Aorta (tissue), 5 donors: ENCODE data around the gene BCL2L2. TPM values are rescaled to one million over a fixed set of nuclear protein-coding genes. Genes with fewer than 3 reads are reported as not detected.

ENCODE experiments used
- ATAC-seq: fragments of 200-7000 bp; cut with Tn5 transposase; one replicate; pipeline ENCODE4 v1.9.1; 2022; ENCODE audit warnings: moderate library complexity; ENCODE audit not compliant: low FRiP score
- DNase-seq, 2 donors: peaks; one replicate each; pipeline ENCODE4 v3.0.0-alpha.2; 2020
- H3K27ac ChIP-seq, 2 donors: one replicate each; pipeline ENCODE4 v1.5.1; 2013; ENCODE audit warnings: low read length in 2 of 2, mild to moderate bottlenecking in 2 of 2, moderate library complexity in 2 of 2, control low read depth in 1 of 2, inconsistent platforms in 1 of 2, low read depth in 1 of 2
- H3K27me3 ChIP-seq, 2 donors: one replicate each; pipeline ENCODE4 v1.6.1; 2013; ENCODE audit warnings: control low read depth in 1 of 2, low read length in 1 of 2, mild to moderate bottlenecking in 1 of 2, moderate library complexity in 1 of 2; ENCODE audit not compliant: insufficient read depth in 2 of 2, control insufficient read depth in 1 of 2
- H3K36me3 ChIP-seq, 2 donors: one replicate each; pipeline ENCODE4 v1.6.1; 2013; ENCODE audit warnings: control low read depth in 1 of 2, low read length in 1 of 2, mild to moderate bottlenecking in 1 of 2; ENCODE audit not compliant: insufficient read depth in 2 of 2, control insufficient read depth in 1 of 2
- H3K4me1 ChIP-seq, 2 donors: one replicate each; pipeline ENCODE4 v1.6.1; 2013; ENCODE audit warnings: low read length in 2 of 2, control low read depth in 1 of 2, mild to moderate bottlenecking in 1 of 2, moderate library complexity in 1 of 2; ENCODE audit not compliant: insufficient read depth in 2 of 2, control insufficient read depth in 1 of 2
- H3K4me3 ChIP-seq, 2 donors: one replicate each; pipeline ENCODE4 v1.5.1; 2013; ENCODE audit warnings: low read length in 2 of 2, control low read depth in 1 of 2, mild to moderate bottlenecking in 1 of 2
- H3K9me3 ChIP-seq: one replicate; pipeline ENCODE4 v1.6.1; 2013; ENCODE audit warnings: mild to moderate bottlenecking, low read length; ENCODE audit not compliant: control insufficient read depth
- WGBS, 2 donors: extraction: QIAGEN DNeasy Blood & Tissue Kit; methylation state at CpG; one replicate each; pipeline ENCODE4 v1.1.7; 2013; 5-methylcytosine and 5-hydroxymethylcytosine counted together
- intact Hi-C, 2 donors: fragments of 100-400 bp; cut with DNase I; formaldehyde crosslinking; loops; one replicate each; pipeline versions ENCODE4 v1.14.2 to v1.15.0; 2022
- polyA plus RNA-seq, 2 donors: library from polyadenylated mRNA; stranded (reverse); fragments of 200-250 nt; gene quantifications; one replicate each; pipeline ENCODE4 v1.2.3, GENCODE V29; 2013
- total RNA-seq, 2 donors: library from RNA; stranded (reverse); fragmentation: NEBNext Ultra II Directional; extraction: Animal tissue kit (Norgen Biotek cat#: 25700); gene quantifications; one replicate each; pipeline ENCODE4 v1.2.1, GENCODE V29; 2021
- donor health status: healthy with polysubstance abuse.
- donor health status: Bipolar disorder and iron deficiency.
- donor health status: DM: no; HTN: no; CAD: no.
- donor health status: DM: no; HTN: no; CAD: no.
- donor health status: DM: yes; HTN: yes; CAD: no.

Gene BCL2L2
- total and polyA plus RNA-seq, 4 donors = 66.1 to 114 (median 69.7) TPM

DNA sequence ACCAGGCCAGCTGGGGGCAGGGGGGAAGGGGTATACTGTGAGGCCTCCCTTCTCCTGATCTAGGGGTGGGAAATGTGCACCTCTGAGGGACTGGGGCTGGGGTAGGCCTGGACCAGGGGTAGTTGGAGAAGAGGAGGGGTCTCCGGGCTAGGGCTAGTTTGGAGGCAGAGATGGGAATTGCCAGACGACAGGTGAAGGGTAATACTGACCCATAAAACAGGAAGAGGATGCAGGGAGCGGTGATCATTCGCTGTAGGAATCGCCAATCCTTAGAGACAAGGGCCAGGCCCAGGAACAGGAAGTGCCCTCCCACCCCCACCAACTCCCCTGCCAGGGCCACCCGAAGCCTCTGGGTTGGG is 41.6 kb downstream of the BCL2L2 start:
- DNase-seq (no peak), ATAC-seq (no peak)
- Histone ChIP-seq H3K4me1 (no peaks in the 10 kb centered on the region), H3K27me3 (no peaks in the 10 kb centered on the region), H3K36me3 (no peaks in the 10 kb centered on the region), H3K4me3 (no peak overlapping the region), H3K9me3 (no peaks in the 10 kb centered on the region), H3K27ac (no peak overlapping the region)
- WGBS, 2 donors = 89 to 91% methylated on average over 6 of the region's 6 CpGs
- intact Hi-C loops = no loop called here

DNA sequence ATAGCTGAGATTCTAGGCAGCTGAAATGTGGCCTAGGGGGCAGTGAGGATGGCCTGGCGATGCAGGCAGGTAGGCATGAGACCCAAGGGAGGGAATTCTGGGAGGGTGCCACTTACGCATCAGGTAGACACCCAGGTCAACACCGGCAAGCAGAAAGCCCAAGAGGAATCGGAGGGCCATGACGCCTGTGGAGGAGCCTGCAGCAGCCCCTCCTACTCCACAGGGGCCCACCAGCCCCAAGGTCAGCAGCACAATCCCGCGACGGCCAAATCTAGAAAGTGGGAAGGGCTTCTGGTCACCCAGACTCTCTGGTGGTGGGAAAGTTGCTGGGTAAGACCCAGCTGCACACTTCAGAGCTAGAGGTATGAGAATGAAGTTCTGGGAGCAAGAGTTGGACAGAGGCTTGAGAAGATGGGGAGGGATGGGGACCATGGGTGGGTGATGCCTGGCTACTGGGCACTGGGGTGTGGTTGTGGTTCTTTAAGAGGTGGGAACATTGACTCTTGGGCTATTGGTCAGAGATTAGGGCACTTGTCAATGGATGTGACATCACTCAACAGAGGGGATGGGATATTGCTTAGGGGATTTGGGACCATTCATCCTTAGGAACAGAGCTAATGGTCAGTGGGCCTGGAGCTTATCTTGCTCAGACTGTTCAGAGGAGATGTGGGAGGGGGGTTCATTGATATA is 42.7 kb downstream of the BCL2L2 start:
- H3K9me3 ChIP-seq = no peaks in the 10 kb centered on the region
- H3K4me3 ChIP-seq = no peak overlapping the region
- no peaks in the 10 kb centered on the region for H3K4me1 ChIP-seq
- no peaks in the 10 kb centered on the region for H3K36me3 ChIP-seq
- 88 to 91% methylated on average over 8 of the region's 8 CpGs for WGBS, 2 donors
- H3K27me3 ChIP-seq = no peaks in the 10 kb centered on the region
- intact Hi-C loops = no loop called here
- no peak overlapping the region for H3K27ac ChIP-seq
- ATAC-seq (no peak), DNase-seq (no peak)

GRCh38 chr14:23351681-23352505 is 45.3 kb downstream of the BCL2L2 start:
- Histone ChIP-seq H3K27ac (no peak overlapping the region), H3K9me3 (no peaks in the 10 kb centered on the region), H3K36me3 (no peaks in the 10 kb centered on the region), H3K4me1 (no peaks in the 10 kb centered on the region), H3K4me3 (peak overlapping the region; percentile 61 to 63), H3K27me3 (no peaks in the 10 kb centered on the region)
- DNase-seq (peak in 1 of 2 donors; percentile 77), ATAC-seq (peak; percentile 20)
- 4 to 6% methylated on average over 51 to 61 of the region's 61 CpGs for WGBS, 2 donors
- intact Hi-C loops = loop anchor here in 1 of 2 donors (10.0 kb wide), 1 partner anchor 113 kb away; the partner anchor contains the start of gene NGDN

DNA sequence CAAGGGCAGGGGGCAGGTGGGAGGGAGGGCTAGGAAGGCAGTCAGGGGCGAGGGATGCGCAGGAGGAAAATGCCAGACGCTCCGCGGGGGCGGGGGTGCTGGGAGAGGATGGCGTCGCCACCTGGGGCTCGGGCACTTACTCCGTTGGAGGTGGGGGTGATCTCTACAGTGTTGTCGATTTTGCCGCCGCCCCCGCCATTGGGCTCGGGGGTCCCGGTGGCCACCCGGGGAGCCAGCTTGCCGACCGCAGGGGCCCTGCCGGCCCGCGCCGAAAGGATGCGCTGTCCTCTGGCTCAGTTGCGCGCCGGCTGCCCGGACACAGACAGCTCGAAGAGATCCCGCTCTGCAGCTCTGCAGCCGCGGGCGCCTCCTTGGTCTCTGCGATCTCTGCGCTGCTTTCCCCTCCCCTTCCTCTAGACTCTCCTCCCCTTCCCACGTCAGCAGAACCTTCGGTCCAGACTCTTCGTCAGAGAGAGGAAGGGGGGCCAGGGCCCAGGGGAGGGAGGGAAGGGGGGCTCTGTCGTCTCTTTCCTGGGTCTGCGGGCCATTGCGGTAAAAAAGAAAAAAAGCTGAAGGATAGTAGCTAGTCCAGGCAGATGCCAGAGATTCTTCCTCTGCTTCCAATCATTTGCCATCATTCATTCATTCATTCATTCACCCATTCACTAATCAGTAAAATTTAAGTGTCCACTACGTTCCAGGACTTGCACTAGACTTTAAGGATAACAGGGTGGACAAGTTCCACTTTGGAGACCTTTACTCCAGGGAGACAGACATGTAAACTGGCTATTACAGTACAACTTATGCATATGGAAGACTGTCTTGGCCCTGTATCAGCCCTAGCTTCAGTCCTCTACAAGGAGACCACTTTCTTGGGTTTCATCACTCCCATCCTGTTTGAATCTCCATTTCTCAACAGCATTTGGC is 46.1 kb downstream of the BCL2L2 start, which contains the start of gene SLC22A17:
Gene SLC22A17, minus strand, starts transcription at position 382 of the 927 bp plus-strand sequence.
- no peaks in the 10 kb centered on the region for H3K27me3 ChIP-seq
- no peaks in the 10 kb centered on the region for H3K9me3 ChIP-seq
- ATAC-seq (peak; percentile 91), DNase-seq (peak; percentile 84 to 92)
- intact Hi-C loops = loop anchor here in 1 of 2 donors (10.0 kb wide), 1 partner anchor 112 kb away; the partner anchor contains the start of gene NGDN
- H3K27ac ChIP-seq = no peak within 1 kb of the TSS
- WGBS, 2 donors = 0% methylated on average over 35 to 42 of the region's 42 CpGs
- peaks cover 0 to 3% of the 10 kb centered on the region in 2 donors for H3K36me3 ChIP-seq
- no peaks in the 10 kb centered on the region for H3K4me1 ChIP-seq
- H3K4me3 ChIP-seq = peak within 1 kb of the TSS; percentile 61 to 63

DNA sequence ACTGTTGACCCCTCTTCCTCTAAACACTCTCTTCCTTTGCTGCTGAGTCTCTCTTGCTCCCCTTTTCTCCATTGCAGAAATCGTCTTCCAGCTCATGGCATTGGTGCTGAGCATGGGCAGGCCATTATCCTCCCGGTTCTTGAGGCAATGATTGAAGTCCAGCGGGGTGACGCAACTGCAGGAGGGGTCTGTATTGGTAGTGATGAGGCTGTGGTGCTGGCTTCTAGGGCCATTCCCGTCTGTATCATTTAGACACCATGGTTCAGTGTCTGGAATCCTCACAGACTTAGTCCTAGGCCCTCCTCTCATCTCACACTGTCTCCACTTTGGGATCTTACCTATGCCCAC is 46.8 kb downstream of the BCL2L2 start:
- no peak for DNase-seq
- intact Hi-C loops = loop anchor here in 1 of 2 donors (10.0 kb wide), 1 partner anchor 111 kb away; the partner anchor contains the start of gene NGDN

GRCh38 chr14:23354990-23355389 is 48.4 kb downstream of the BCL2L2 start:
- Histone ChIP-seq H3K4me3 (no peak overlapping the region), H3K27me3 (no peaks in the 10 kb centered on the region), H3K4me1 (no peaks in the 10 kb centered on the region), H3K27ac (no peak overlapping the region), H3K9me3 (no peaks in the 10 kb centered on the region), H3K36me3 (peaks cover 0 to 3% of the 10 kb centered on the region in 2 donors)
- 80 to 83% methylated on average over 6 of the region's 6 CpGs for WGBS, 2 donors
- intact Hi-C loops = loop anchor here in 1 of 2 donors (1.0 to 10.0 kb wide), 2 partner anchors 9 to 110 kb away; partner anchors contain the start of gene NGDN
- no peak for ATAC-seq
- peak in 1 of 2 donors; percentile 34 for DNase-seq

More for the DNA sequence above, 46.8 kb downstream of the BCL2L2 start:
- no peak overlapping the region for H3K4me3 ChIP-seq
- no peaks in the 10 kb centered on the region for H3K9me3 ChIP-seq
- H3K27me3 ChIP-seq = no peaks in the 10 kb centered on the region
- ATAC-seq = no peak
- no peak overlapping the region for H3K27ac ChIP-seq
- peaks cover 0 to 3% of the 10 kb centered on the region in 2 donors for H3K36me3 ChIP-seq
- no peaks in the 10 kb centered on the region for H3K4me1 ChIP-seq
- WGBS, 2 donors = 75 to 77% methylated on average over 5 of the region's 5 CpGs

GRCh38 chr14:23355871-23356435 is 49.3 kb downstream of the BCL2L2 start:
- H3K36me3 ChIP-seq = peaks cover 0 to 3% of the 10 kb centered on the region in 2 donors
- DNase-seq = peak in 1 of 2 donors; percentile 16
- 80% methylated on average over 6 of the region's 6 CpGs for WGBS, 2 donors
- ATAC-seq = no peak
- H3K27ac ChIP-seq = no peak overlapping the region
- no peaks in the 10 kb centered on the region for H3K4me1 ChIP-seq
- H3K4me3 ChIP-seq = no peak overlapping the region
- H3K27me3 ChIP-seq = no peaks in the 10 kb centered on the region
- intact Hi-C loops = loop anchor here in 1 of 2 donors (10.0 kb wide), 1 partner anchor 109 kb away; the partner anchor contains the start of gene NGDN
- no peaks in the 10 kb centered on the region for H3K9me3 ChIP-seq

GRCh38 chr14:23356662-23357061 is 50.0 kb downstream of the BCL2L2 start:
- DNase-seq (peak in 1 of 2 donors; percentile 14), ATAC-seq (no peak)
- no peak overlapping the region for H3K27ac ChIP-seq
- H3K36me3 ChIP-seq = peaks cover 0 to 3% of the 10 kb centered on the region in 2 donors
- H3K9me3 ChIP-seq = no peaks in the 10 kb centered on the region
- no peak overlapping the region for H3K4me3 ChIP-seq
- intact Hi-C loops = loop anchor here in 1 of 2 donors (10.0 kb wide), 1 partner anchor 108 kb away; the partner anchor contains the start of gene NGDN
- no peaks in the 10 kb centered on the region for H3K27me3 ChIP-seq
- no peaks in the 10 kb centered on the region for H3K4me1 ChIP-seq
- 89 to 91% methylated on average over 4 of the region's 4 CpGs for WGBS, 2 donors
